Measurements from ENCODE around the gene ZNRF3. TPM values are rescaled to one million over a fixed set of nuclear protein-coding genes. Genes with fewer than 3 reads are reported as not detected.

The ZNRF3 gene
- polyA plus RNA-seq, 3 donors, result 0.13 TPM; not detected in 2

- Histone ChIP-seq H3K4me3 (replicated peaks in 1 of 3; ENCODE audit: low read depth in 2 of 3, low read length in 3 of 3) (peak overlapping the region; percentile 60 to 93 (median 72)), H2AFZ (ENCODE audit: insufficient read depth, low read depth, low read length, poor library complexity, severe bottlenecking) (peak overlapping the region; percentile 100), H3K9ac (ENCODE audit: insufficient read depth, low read length, poor library complexity, severe bottlenecking) (peak overlapping the region; percentile 51), H3K4me1 (ENCODE audit: control insufficient read depth in 1 of 2, insufficient read depth in 2 of 2, low read length in 2 of 2) (peaks cover 17% of the 10 kb centered on the region in 2 donors), H4K20me1 (ENCODE audit: insufficient read depth, low read length) (no peaks in the 10 kb centered on the region), H3K4me2 (replicated peaks; ENCODE audit: extremely low read depth, low read length, poor library complexity, severe bottlenecking) (peak overlapping the region; percentile 98), H3K27me3 (ENCODE audit: control insufficient read depth in 2 of 2, insufficient read depth in 2 of 2, low read length in 2 of 2) (peaks cover 16 to 22% of the 10 kb centered on the region in 2 donors), H3K36me3 (replicated peaks in 1 of 2; ENCODE audit: control insufficient read depth in 1 of 2, insufficient read depth in 2 of 2, low read length in 2 of 2) (no peaks in the 10 kb centered on the region), H3K79me2 (ENCODE audit: insufficient read depth, low read length) (no peaks in the 10 kb centered on the region), H3K27ac (ENCODE audit: low read depth in 1 of 2, low read length in 2 of 2) (no peak overlapping the region), H3K9me3 (replicated peaks in 1 of 2; ENCODE audit: control insufficient read depth in 1 of 2, insufficient read depth in 1 of 2, low read length in 2 of 2) (peaks cover 0 to 5% of the 10 kb centered on the region in 2 donors)
- DNase-seq, result no peak
- H3K9me3 Mint-ChIP-seq, result peaks cover 0 to 6% (median 3%) of the 10 kb centered on the region in 7 donors
- peaks cover 19% of the 10 kb centered on the region for H3K4me1 Mint-ChIP-seq
- 0% methylated on average over 2 of the region's 5 CpGs for WGBS (ENCODE audit: insufficient coverage)
- peaks cover 4 to 9% of the 10 kb centered on the region in 2 donors for H3K36me3 Mint-ChIP-seq
- no peak for TF ChIP-seq CTCF (IDR thresholded peaks at IDR 0.05)
- peak overlapping the region; percentile 87 to 93 for H3K4me3 Mint-ChIP-seq
- intact Hi-C loops (cut with micrococcal nuclease), result loop anchor here (5.0 to 10.0 kb wide), 3 partner anchors 88 to 192 kb away; partner anchors contain the start of genes CHEK2 (in 1 of the 2), HSCB (in 1 of the 2) and KREMEN1 (in 1 of the 2)
- peaks cover 24 to 40% (median 27%) of the 10 kb centered on the region in 3 donors for H3K27me3 Mint-ChIP-seq (ENCODE audit: low read depth in 3 of 3)
- H3K27ac Mint-ChIP-seq, result peak overlapping the region in 4 of 7 donors; percentile 16 to 77 (median 46)
Observed at GRCh38 chr22:28882545-28882877, 861 bp upstream of the ZNRF3 start.

- DNase-seq, result no peak
- Mint-ChIP-seq H3K36me3 (peaks cover 4 to 9% of the 10 kb centered on the region in 2 donors), H3K9me3 (no peaks in the 10 kb centered on the region), H3K4me1 (peaks cover 14% of the 10 kb centered on the region), H3K27ac (no peak overlapping the region), H3K27me3 (ENCODE audit: low read depth in 3 of 3) (peaks cover 24 to 43% (median 27%) of the 10 kb centered on the region in 3 donors), H3K4me3 (peak overlapping the region in 1 of 2 donors; percentile 87)
- Histone ChIP-seq H3K4me2 (replicated peaks; ENCODE audit: extremely low read depth, low read length, poor library complexity, severe bottlenecking) (peak overlapping the region; percentile 98), H3K27ac (ENCODE audit: low read depth in 1 of 2, low read length in 2 of 2) (no peak overlapping the region), H4K20me1 (ENCODE audit: insufficient read depth, low read length) (no peaks in the 10 kb centered on the region), H3K36me3 (replicated peaks in 1 of 2; ENCODE audit: control insufficient read depth in 1 of 2, insufficient read depth in 2 of 2, low read length in 2 of 2) (no peaks in the 10 kb centered on the region), H3K27me3 (ENCODE audit: control insufficient read depth in 2 of 2, insufficient read depth in 2 of 2, low read length in 2 of 2) (peaks cover 16 to 22% of the 10 kb centered on the region in 2 donors), H2AFZ (ENCODE audit: insufficient read depth, low read depth, low read length, poor library complexity, severe bottlenecking) (no peak overlapping the region), H3K4me1 (ENCODE audit: control insufficient read depth in 1 of 2, insufficient read depth in 2 of 2, low read length in 2 of 2) (peaks cover 12 to 17% of the 10 kb centered on the region in 2 donors), H3K4me3 (replicated peaks in 1 of 3; ENCODE audit: low read depth in 2 of 3, low read length in 3 of 3) (peak overlapping the region in 2 of 3 experiments; percentile 21 to 93), H3K9me3 (replicated peaks in 1 of 2; ENCODE audit: control insufficient read depth in 1 of 2, insufficient read depth in 1 of 2, low read length in 2 of 2) (peaks cover 0 to 5% of the 10 kb centered on the region in 2 donors), H3K9ac (ENCODE audit: insufficient read depth, low read length, poor library complexity, severe bottlenecking) (no peak overlapping the region), H3K79me2 (ENCODE audit: insufficient read depth, low read length) (no peaks in the 10 kb centered on the region)
- intact Hi-C loops (cut with micrococcal nuclease), result loop anchor here (5.0 to 10.0 kb wide), 3 partner anchors 89 to 191 kb away; partner anchors contain the start of genes CHEK2 (in 1 of the 2), HSCB (in 1 of the 2) and KREMEN1 (in 1 of the 2)
- under 1% methylated on average over 48 of the region's 48 CpGs for WGBS (ENCODE audit: insufficient coverage)
- no peak for TF ChIP-seq CTCF (IDR thresholded peaks at IDR 0.05)
Observed at GRCh38 chr22:28883657-28883916, 215 bp downstream of the ZNRF3 start.
